NCI-H146 treated with DMSO at 0.1 percent for 48 hours (cell line): ENCODE data around the gene FOXP1.

Experiments used
- DNase-seq: peaks from one replicate; lab custom pipeline; 2025; ENCODE audit not compliant: unreplicated experiment; lab: John Stamatoyannopoulos, UW

The FOXP1 gene

GRCh38 chr3:71281280-71281679, 302.2 kb downstream of the FOXP1 start:
- no peak for DNase-seq

DNA sequence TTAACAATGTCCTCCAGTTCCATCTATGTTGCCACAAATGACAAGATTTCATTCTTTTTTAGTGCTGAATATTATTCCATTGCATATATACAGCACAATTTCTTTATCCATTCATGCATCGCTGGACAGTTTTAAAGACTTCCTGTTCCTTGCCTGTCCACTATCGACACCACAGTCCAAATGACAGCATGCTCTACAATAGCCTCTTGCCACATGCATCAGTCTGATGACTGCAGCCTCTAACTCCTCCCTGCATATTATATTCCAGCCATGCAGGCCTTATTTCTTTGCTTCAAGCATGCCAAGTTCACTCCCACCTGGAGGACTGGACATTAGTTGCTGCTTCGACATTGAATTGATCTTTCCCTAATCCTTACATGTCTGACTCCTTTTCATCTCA, 306.2 kb downstream of the FOXP1 start:
- no peak for DNase-seq

DNA sequence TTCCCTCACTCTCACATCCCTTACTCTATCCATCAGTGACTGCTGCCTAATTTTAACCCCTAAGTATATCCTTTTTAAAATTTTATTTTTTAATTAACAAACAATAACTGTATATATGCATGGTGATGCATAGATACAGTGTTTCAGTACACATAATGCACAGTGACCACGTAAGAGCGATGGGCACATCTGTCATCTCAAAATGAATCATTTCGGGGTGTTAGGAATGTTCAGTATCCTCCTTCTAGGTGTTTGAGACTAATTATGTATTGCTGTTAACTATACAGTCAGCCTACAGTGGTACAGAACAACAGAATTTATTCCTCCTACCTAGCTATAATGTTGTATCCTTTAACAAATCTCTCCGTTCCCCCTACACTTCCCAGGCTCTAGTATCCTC, 307.0 kb downstream of the FOXP1 start:
- no peak for DNase-seq

DNA sequence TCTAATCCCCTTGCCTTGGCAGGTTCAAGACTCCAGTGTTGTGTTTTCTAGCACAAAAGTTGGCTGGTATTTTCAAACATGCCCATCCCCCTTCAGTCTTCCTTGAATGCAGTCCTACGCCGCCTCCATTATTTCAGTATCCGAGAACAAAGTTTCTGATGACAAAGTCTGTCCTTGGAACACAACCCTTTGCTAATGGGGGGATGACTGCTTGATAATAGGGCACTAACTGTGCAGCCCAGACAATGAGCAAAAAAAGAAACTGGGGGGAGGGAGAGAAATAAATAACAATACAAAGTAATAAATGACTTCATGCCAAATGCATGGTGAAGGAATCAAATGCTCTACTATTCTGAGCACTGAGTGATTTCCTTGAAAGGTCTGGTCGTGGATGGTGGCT, 310.1 kb downstream of the FOXP1 start:
- no peak for DNase-seq

DNA sequence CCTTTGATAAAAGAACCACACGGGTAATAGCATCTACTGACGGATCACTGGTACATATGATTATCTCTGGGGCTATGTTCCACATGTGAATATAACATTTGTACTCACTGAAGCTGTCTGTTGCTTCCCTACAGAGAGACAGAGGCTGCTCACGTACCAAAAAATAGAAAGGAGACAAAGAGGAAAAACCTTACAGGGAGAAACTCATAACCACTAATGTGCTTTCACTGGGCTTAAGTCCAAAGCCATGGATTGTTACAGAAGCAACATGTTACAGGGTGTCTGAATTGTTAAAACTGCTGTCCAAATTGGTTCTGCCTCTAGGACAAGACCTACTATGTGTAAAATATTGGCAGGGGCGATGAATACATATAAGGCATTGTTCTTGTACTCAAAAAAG, 311.9 kb downstream of the FOXP1 start:
- no peak for DNase-seq

DNA sequence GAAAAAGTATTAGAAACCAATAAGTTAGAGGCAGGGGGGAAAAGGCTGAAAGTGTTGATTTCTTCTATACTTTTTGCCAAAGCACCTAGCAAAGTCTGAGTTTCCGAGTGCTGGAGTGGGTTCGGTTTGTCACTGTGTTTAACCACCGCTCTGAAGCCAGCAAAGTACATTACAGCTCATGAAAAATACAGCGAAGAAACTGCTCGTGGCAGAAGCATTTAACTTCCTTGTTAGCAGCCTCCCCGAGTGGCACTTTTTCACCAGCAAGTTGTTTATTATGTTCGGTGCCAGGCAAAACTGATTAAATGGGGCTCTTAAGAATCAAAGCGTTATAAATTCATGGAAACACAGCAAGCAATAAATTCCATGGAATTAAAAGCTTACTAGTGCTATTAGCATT, 313.6 kb downstream of the FOXP1 start:
- DNase-seq, result no peak

DNA sequence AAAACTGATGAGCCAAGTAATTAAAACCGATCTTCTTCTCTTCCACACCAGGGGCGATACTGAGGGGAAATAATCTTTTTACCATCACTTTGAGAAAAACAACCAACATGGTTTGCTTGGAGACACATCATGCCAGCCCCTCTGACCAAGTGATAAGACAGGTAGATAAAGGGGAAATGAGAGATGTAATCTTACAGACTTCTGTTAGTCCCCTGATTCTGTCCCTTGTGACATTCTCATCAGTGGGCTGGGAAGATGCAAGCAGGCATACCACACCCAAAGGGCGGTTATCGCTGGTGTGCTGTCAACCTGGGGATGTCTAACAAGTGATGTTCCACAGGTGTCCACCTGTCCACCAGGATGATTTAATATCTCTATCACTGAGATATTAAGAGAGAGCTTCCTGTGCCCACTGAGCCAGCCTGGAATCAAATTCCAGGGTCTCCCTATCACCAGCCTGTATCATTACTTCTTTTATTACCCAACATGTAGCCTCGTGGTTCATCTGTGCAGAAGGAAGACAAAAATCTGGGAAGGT, 315.0 kb downstream of the FOXP1 start:
- no peak for DNase-seq

GRCh38 chr3:71266875-71267274, 316.7 kb downstream of the FOXP1 start:
- no peak for DNase-seq

GRCh38 chr3:71265365-71265915, 318.1 kb downstream of the FOXP1 start:
- DNase-seq, result no peak

GRCh38 chr3:71264840-71265239, 318.7 kb downstream of the FOXP1 start:
- DNase-seq, result no peak

DNA sequence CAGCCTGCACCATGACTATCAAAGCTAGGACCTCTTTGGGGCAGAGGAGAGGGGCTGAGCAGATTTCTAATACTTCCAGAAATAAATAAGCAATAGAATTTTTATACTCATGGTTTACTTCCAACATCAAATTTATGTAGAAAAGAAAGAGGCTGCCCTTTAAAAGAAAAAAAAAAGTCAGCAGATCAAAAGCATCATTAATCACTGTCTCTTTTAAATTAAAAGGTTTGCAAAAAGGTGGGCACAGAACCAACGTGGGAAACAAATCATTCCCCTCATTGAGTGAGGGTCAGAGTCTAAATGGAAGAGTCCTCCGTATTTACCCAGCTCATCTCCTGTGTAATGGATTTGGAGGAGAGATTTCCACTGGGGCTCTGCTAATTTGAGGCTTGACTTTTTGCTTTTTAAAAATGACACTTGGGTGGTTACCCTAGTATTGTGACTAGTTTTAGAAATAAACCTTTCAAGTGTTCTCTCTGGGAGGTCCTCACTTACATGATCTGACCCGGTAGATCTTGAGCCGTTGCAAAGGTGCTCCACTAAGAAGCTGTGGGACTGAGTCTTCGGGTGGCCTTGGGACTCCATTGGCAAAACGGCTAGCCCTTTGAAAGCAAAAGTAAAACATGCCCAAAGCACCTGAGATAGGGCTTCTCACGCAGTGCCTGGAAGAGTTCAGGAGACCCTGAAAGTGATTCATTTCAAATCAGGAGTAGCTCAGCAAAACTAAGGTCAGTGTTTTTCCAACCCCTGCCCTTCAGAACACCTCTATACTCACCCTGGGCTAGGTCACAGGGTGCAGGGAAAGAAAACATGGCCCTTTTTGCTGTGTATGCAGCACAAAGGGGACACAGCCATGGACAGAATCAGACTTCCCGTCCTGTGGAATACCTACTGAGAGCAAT, 320.9 kb downstream of the FOXP1 start:
- no peak for DNase-seq

GRCh38 chr3:71260782-71261181, 322.7 kb downstream of the FOXP1 start:
- DNase-seq, result no peak

GRCh38 chr3:71258526-71258925, 325.0 kb downstream of the FOXP1 start:
- no peak for DNase-seq

- peak; percentile 50 for DNase-seq
Observed at GRCh38 chr3:71258116-71258515, 325.4 kb downstream of the FOXP1 start.

GRCh38 chr3:71255498-71255897, 328.0 kb downstream of the FOXP1 start:
- no peak for DNase-seq

GRCh38 chr3:71254281-71255057, 329.1 kb downstream of the FOXP1 start:
- no peak for DNase-seq

DNA sequence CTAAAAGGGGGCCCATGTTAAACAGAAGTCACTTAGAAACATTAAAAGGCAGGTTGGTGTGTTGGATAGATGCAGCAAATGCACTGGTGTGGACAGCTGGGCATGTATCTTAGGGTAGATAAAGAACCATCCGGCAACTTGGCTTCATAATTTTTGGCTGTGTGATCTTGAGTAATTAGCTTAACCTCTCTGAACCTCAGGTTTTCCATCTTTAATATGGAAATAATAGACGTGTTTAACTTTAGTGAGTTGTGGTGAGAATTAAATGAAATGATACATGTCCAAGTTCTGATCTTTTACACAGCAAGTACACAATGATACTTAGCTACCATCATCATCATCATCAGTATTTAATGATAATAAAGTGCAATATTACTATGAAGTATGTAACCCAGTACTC, 330.4 kb downstream of the FOXP1 start:
- DNase-seq, result no peak

GRCh38 chr3:71252466-71252865, 331.1 kb downstream of the FOXP1 start:
- DNase-seq, result no peak

- DNase-seq, result no peak
Observed at GRCh38 chr3:71251156-71251775, 332.3 kb downstream of the FOXP1 start.

- DNase-seq, result no peak
Observed at GRCh38 chr3:71250026-71250425, 333.5 kb downstream of the FOXP1 start.

DNA sequence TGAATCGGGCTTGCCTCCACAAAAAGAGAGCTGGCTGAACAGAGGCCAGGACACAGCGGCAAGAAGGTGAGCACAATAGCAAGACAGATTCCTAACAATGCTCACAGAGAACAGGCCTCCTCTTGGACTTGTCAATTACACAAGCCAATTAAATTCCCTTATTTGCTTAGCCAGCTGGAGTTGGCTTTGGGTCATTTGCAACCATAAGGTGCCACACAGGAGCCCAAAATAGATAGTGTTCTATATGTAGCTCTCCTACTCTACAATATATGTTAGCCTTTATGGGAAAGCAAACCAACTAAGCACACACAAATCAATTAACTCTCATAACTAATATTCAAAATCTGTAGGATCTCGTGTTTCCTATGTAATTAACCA, 335.6 kb downstream of the FOXP1 start:
- DNase-seq, result peak; percentile 58
